Measurements from ENCODE around the gene USP33. TPM values are rescaled to one million over a fixed set of nuclear protein-coding genes. Genes with fewer than 3 reads are reported as not detected.
"Not testable (repeated sequence)": the region's sequence is repeated elsewhere in the genome, so short reads cannot be mapped to it uniquely, and the experiment has no call there.

USP33 gene
- polyA plus RNA-seq, 1 of the 3 experiments (the other 2 are of a cell fraction), result 26.3 TPM

DNA sequence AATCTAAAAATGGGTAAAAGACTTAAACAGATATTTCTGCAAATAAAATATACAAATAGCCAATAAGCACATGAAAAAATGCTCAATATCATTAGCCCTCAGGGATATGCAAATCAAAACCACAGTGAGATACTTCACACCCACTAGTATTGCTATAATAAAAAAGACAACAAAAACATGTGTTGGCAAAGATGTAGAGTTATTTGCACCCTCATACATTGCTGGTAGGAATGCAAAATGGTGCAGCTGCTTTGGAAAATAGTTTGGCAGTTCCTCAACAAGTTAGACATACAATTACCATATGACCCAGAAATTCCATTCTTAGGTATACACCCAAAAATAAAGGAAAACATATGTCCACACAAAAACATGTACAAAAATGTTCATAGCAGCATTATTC is 107.4 kb downstream of the USP33 start:
- Histone ChIP-seq H2AFZ (ENCODE audit: low read depth) (no peak overlapping the region), H3K79me2 (ENCODE audit: insufficient read depth) (peaks cover 100% of the 10 kb centered on the region), H3K27ac (ENCODE audit: low read depth in 2 of 2, low read length in 1 of 2) (no peak overlapping the region), H3K36me3 (replicated peaks in 1 of 2; ENCODE audit: control insufficient read depth in 1 of 2, insufficient read depth in 2 of 2, low read length in 1 of 2) (peaks cover 0 to 41% of the 10 kb centered on the region in 2 experiments), H3K4me1 (ENCODE audit: control insufficient read depth in 1 of 2, insufficient read depth in 2 of 2, low read depth in 1 of 2, low read length in 1 of 2) (0 out of 4 replicates have a peak, but pooled peaks cover 0 to 3% of the 10 kb centered on the region in 2 experiments), H3K4me3 (ENCODE audit: low read depth in 2 of 2, low read length in 1 of 2) (no peak overlapping the region), H3K9me3 (peaks cover 26% of the 10 kb centered on the region; the same call in 1 of the 2 replicates), H3K9ac (no peak overlapping the region), H3K9me2 (no peaks in the 10 kb centered on the region), H3K27me3 (ENCODE audit: insufficient read depth) (no peaks in the 10 kb centered on the region), H3K4me2 (no peak overlapping the region), H3F3A (replicated peaks; ENCODE audit: insufficient read depth) (peaks cover 27% of the 10 kb centered on the region), H4K20me1 (ENCODE audit: insufficient read depth) (peaks cover 15% of the 10 kb centered on the region; the same call in 1 of the 2 replicates)
- ChIA-PET CTCF (no interaction called here), POLR2A (no interaction called here)
- no peak for DNase-seq
- TF ChIP-seq MXI1 (IDR thresholded peaks at IDR 0.05; ENCODE audit: low read depth, low read length), result no peak
- TF ChIP-seq TCF12 (IDR thresholded peaks at IDR 0.05), result peak; percentile 10; the same call in 1 of the 2 replicates
- no peak for TF ChIP-seq EZH2phosphoT487 (IDR thresholded peaks at IDR 0.05; ENCODE audit: borderline replicate concordance, low read depth)
- TF ChIP-seq RXRA (IDR thresholded peaks at IDR 0.05; ENCODE audit: borderline replicate concordance, low read depth), result no peak
- TF ChIP-seq YY1 (IDR thresholded peaks at IDR 0.05; ENCODE audit: low read depth), result no peak

DNA sequence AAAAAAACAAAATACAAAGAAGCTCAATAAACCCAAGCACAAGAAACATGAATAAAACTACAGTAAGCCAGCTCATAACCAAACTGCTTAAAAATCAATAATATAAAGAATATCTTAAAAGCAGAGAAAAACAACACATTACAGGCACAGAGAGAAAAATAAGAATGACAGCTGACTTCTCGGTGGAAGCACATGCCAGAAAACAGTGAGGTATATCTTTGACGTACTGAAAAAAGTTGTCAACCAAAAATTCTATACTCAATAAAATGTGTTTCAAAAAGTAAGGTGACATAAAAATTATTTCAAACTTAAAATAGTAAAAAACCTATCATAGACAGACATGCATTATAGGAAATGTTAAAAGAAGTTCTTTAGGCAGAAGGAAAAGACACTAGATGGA is 110.5 kb downstream of the USP33 start:
- WGBS (ENCODE audit: low lambda C conversion rate), result 92% methylated on average over 2 of the region's 2 CpGs
- no peaks in the 10 kb centered on the region for H3K27me3 ChIP-seq (ENCODE audit: insufficient read depth)
- ChIA-PET POLR2A (no interaction called here), CTCF (no interaction called here)
- H3K4me1 ChIP-seq (ENCODE audit: control insufficient read depth in 1 of 2, insufficient read depth in 2 of 2, low read depth in 1 of 2, low read length in 1 of 2), result 0 out of 4 replicates have a peak, but pooled peaks cover 0 to 3% of the 10 kb centered on the region in 2 experiments
- DNase-seq, result no peak
- no peak overlapping the region for H2AFZ ChIP-seq (ENCODE audit: low read depth)
- H3K36me3 ChIP-seq (replicated peaks in 1 of 2; ENCODE audit: control insufficient read depth in 1 of 2, insufficient read depth in 2 of 2, low read length in 1 of 2), result peaks cover 4 to 53% of the 10 kb centered on the region in 2 experiments
- H3K9me3 ChIP-seq, result peaks cover 26% of the 10 kb centered on the region; the same call in 1 of the 2 replicates
- peaks cover 100% of the 10 kb centered on the region for H3K79me2 ChIP-seq (ENCODE audit: insufficient read depth)
- no peak overlapping the region for H3K27ac ChIP-seq (ENCODE audit: low read depth in 2 of 2, low read length in 1 of 2)
- H3K9ac ChIP-seq, result no peak overlapping the region
- H3K4me2 ChIP-seq, result no peak overlapping the region
- TF ChIP-seq ELF1 (IDR thresholded peaks at IDR 0.05), result no peak
- no peak for TF ChIP-seq MEF2A (IDR thresholded peaks at IDR 0.05; ENCODE audit: borderline replicate concordance, low read depth)
- no peak for TF ChIP-seq FOXM1 (IDR thresholded peaks at IDR 0.05; ENCODE audit: low read depth)
- H4K20me1 ChIP-seq (ENCODE audit: insufficient read depth), result peaks cover 15% of the 10 kb centered on the region
- peaks cover 18% of the 10 kb centered on the region for H3F3A ChIP-seq (replicated peaks; ENCODE audit: insufficient read depth)
- no peak overlapping the region for H3K4me3 ChIP-seq (ENCODE audit: low read depth in 2 of 2, low read length in 1 of 2)
- no peaks in the 10 kb centered on the region for H3K9me2 ChIP-seq

DNA sequence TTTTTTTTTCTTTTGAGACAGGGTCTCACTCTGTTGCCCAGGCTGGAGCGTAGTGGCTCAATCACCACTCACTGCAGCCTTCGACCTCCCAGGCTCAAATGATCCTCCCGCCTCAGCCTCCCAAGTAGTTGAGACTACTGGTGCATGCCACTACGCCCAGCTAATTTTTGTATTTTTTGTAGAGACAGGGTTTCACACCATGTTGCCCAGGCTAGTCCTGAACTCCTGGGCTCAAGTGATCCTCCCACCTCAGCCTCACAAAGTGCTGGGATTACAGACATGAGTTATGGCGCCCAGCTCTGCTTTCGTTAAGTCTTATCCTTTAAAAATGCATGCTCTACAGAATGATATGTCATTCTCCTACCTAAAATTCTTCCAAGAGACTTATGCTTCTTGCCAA is 113.4 kb downstream of the USP33 start:
- WGBS (ENCODE audit: low lambda C conversion rate), result 98% methylated on average over 6 of the region's 6 CpGs
- H3K9me2 ChIP-seq; H3K9ac ChIP-seq; H3K4me3 ChIP-seq (ENCODE audit: low read depth in 2 of 2, low read length in 1 of 2); H3K27ac ChIP-seq (ENCODE audit: low read depth in 2 of 2, low read length in 1 of 2); CTCF ChIA-PET; H3K27me3 ChIP-seq (ENCODE audit: insufficient read depth); H3K4me2 ChIP-seq; POLR2A ChIA-PET; DNase-seq; H2AFZ ChIP-seq (ENCODE audit: low read depth); H3K4me1 ChIP-seq (ENCODE audit: control insufficient read depth in 1 of 2, insufficient read depth in 2 of 2, low read depth in 1 of 2, low read length in 1 of 2): not testable (repeated sequence)
- Histone ChIP-seq H3K36me3 (replicated peaks in 1 of 2; ENCODE audit: control insufficient read depth in 1 of 2, insufficient read depth in 2 of 2, low read length in 1 of 2) (peaks cover 4 to 60% of the 10 kb centered on the region in 2 experiments), H4K20me1 (ENCODE audit: insufficient read depth) (peaks cover 10% of the 10 kb centered on the region), H3K9me3 (peaks cover 26% of the 10 kb centered on the region; the same call in 1 of the 2 replicates), H3K79me2 (ENCODE audit: insufficient read depth) (peaks cover 100% of the 10 kb centered on the region), H3F3A (replicated peaks; ENCODE audit: insufficient read depth) (peaks cover 16% of the 10 kb centered on the region)

Other genes starting within 250 kb of the USP33 start
- 14.2 and 17.2 TPM in 2 replicates for gene ZZZ3, start 77.2 kb downstream of the USP33 start, polyA plus RNA-seq (2012; rRNA removed)
- 2.5 and 4.4 TPM in 2 replicates for gene MIGA1, start 19.8 kb upstream of the USP33 start, polyA plus RNA-seq (2012; rRNA removed)
- 3.6 and 4.1 TPM in 2 replicates for gene NEXN, start 128.8 kb upstream of the USP33 start, polyA plus RNA-seq (2012; rRNA removed)
- 64.1 and 95.7 TPM in 2 replicates for gene FUBP1, start 219.2 kb upstream of the USP33 start, polyA plus RNA-seq (2012; rRNA removed)
- 13.5 and 17.5 TPM in 2 replicates for gene DNAJB4, start 245.1 kb upstream of the USP33 start, polyA plus RNA-seq (2012; rRNA removed)

Measured in SK-N-SH (cell line).